Astrocyte (in vitro differentiated cells and primary cell): ENCODE results near the gene RGS9. TPM values are rescaled to one million over a fixed set of nuclear protein-coding genes. Genes with fewer than 3 reads are reported as not detected.

ENCODE experiments used
- DNase-seq: peaks from one replicate; pipeline ENCODE4 v3.0.0-alpha.2; 2010; ENCODE audit warnings: low read depth
- FAIRE-seq: peaks from 2 replicates; lab custom pipeline; 2011; peaks lifted over from hg19 to GRCh38; lab: Jason Lieb, UNC
- H2AFZ ChIP-seq: 2 replicates; pipeline ENCODE4 v1.6.0; 2012; ENCODE audit warnings: low read depth, low read length, inconsistent platforms
- H3K27ac ChIP-seq: 2 replicates; pipeline ENCODE4 v1.5.1; 2011; ENCODE audit warnings: low read depth, low read length, inconsistent platforms
- H3K27me3 ChIP-seq: 2 replicates; pipeline ENCODE4 v1.6.0; 2011; ENCODE audit warnings: low read length, inconsistent platforms; ENCODE audit not compliant: insufficient read depth
- H3K36me3 ChIP-seq: 2 replicates; pipeline ENCODE4 v1.5.1; 2011; ENCODE audit warnings: low read length, inconsistent platforms; ENCODE audit not compliant: insufficient read depth
- H3K4me1 ChIP-seq: 2 replicates; pipeline ENCODE4 v1.5.1; 2011; ENCODE audit warnings: low read length, inconsistent platforms; ENCODE audit not compliant: insufficient read depth
- H3K4me2 ChIP-seq: 2 replicates; pipeline ENCODE4 v1.6.0; 2012; ENCODE audit warnings: low read length, inconsistent platforms
- H3K4me3 ChIP-seq: 2 replicates; pipeline ENCODE4 v1.5.1; 2011; ENCODE audit warnings: low read depth, mild to moderate bottlenecking, low read length, inconsistent platforms; ENCODE audit not compliant: insufficient read depth
- H3K79me2 ChIP-seq: 2 replicates; pipeline ENCODE4 v1.6.0; 2012; ENCODE audit warnings: mild to moderate bottlenecking, low read length, inconsistent platforms; ENCODE audit not compliant: insufficient read depth
- H3K9ac ChIP-seq: 2 replicates; pipeline ENCODE4 v1.6.0; 2012; ENCODE audit warnings: mild to moderate bottlenecking, low read length, inconsistent platforms
- H3K9me3 ChIP-seq: 2 replicates; pipeline ENCODE4 v1.5.1; 2012; ENCODE audit warnings: low read depth, mild to moderate bottlenecking, low read length, inconsistent platforms; ENCODE audit not compliant: insufficient read depth
- H4K20me1 ChIP-seq: 2 replicates; pipeline ENCODE4 v1.6.0; 2012; ENCODE audit warnings: low read length, inconsistent platforms; ENCODE audit not compliant: insufficient read depth
- H3K27ac Mint-ChIP-seq: one replicate; pipeline ENCODE4 v1.8.0; 2021; ENCODE audit warnings: mild to moderate bottlenecking, mixed read lengths; ENCODE audit not compliant: unreplicated experiment
- H3K27me3 Mint-ChIP-seq: one replicate; pipeline ENCODE4 v1.8.0; 2021; ENCODE audit warnings: low read depth, mixed read lengths; ENCODE audit not compliant: unreplicated experiment
- H3K36me3 Mint-ChIP-seq: one replicate; pipeline ENCODE4 v1.8.0; 2021; ENCODE audit warnings: low read depth, mixed read lengths; ENCODE audit not compliant: unreplicated experiment
- H3K4me1 Mint-ChIP-seq: one replicate; pipeline ENCODE4 v1.8.0; 2021; ENCODE audit warnings: low read depth, mixed read lengths; ENCODE audit not compliant: unreplicated experiment
- H3K4me3 Mint-ChIP-seq: one replicate; pipeline ENCODE4 v1.8.0; 2021; ENCODE audit warnings: mild to moderate bottlenecking, moderate library complexity, mixed read lengths; ENCODE audit not compliant: unreplicated experiment
- H3K9me3 Mint-ChIP-seq: one replicate; pipeline ENCODE4 v1.8.0; 2021; ENCODE audit warnings: mild to moderate bottlenecking, mixed read lengths; ENCODE audit not compliant: unreplicated experiment
- CTCF ChIP-seq: IDR thresholded peaks from 2 replicates; pipeline ENCODE4 v1.5.1; 2011; ENCODE audit warnings: low read depth, mild to moderate bottlenecking, inconsistent platforms, low read length, moderate library complexity; ENCODE audit not compliant: insufficient read depth
- EZH2 ChIP-seq: IDR thresholded peaks from 2 replicates; pipeline ENCODE4 v1.6.1; 2012; ENCODE audit warnings: mild to moderate bottlenecking, low read length, inconsistent platforms; ENCODE audit not compliant: insufficient read depth
- total RNA-seq: library from RNA; stranded (reverse); gene quantifications from 2 replicates; pipeline ENCODE4 v1.2.1, GENCODE V29; 2021

RGS9 gene
- total RNA-seq, 1 donor from 2014 or later: 9.4 TPM

- FAIRE-seq (no peak), DNase-seq (no peak)
- Histone ChIP-seq H2AFZ (no peak overlapping the region), H3K36me3 (no peaks in the 10 kb centered on the region), H3K9me3 (no peaks in the 10 kb centered on the region), H3K4me3 (no peak overlapping the region), H3K4me1 (peaks cover 23% of the 10 kb centered on the region), H3K27me3 (peaks cover 14% of the 10 kb centered on the region), H4K20me1 (no peaks in the 10 kb centered on the region), H3K9ac (no peak overlapping the region), H3K27ac (peak overlapping the region; percentile 40), H3K79me2 (no peaks in the 10 kb centered on the region), H3K4me2 (peak overlapping the region; percentile 47)
- Mint-ChIP-seq H3K27ac (no peak overlapping the region), H3K4me3 (no peak overlapping the region), H3K27me3 (no peaks in the 10 kb centered on the region), H3K9me3 (no peaks in the 10 kb centered on the region), H3K36me3 (no peaks in the 10 kb centered on the region), H3K4me1 (peaks cover 14% of the 10 kb centered on the region)
- TF ChIP-seq CTCF: no peak
- TF ChIP-seq EZH2: no peak
Observed at GRCh38 chr17:65099475-65099874, 37.7 kb upstream of the RGS9 start.

- peak overlapping the region; percentile 49 for H3K9ac ChIP-seq
- H3K27ac ChIP-seq: peak overlapping the region; percentile 57
- H3K9me3 ChIP-seq: no peaks in the 10 kb centered on the region
- Mint-ChIP-seq H3K27me3 (no peaks in the 10 kb centered on the region), H3K27ac (no peak overlapping the region), H3K9me3 (no peaks in the 10 kb centered on the region), H3K4me1 (peaks cover 16% of the 10 kb centered on the region), H3K36me3 (no peaks in the 10 kb centered on the region), H3K4me3 (peak overlapping the region; percentile 78)
- H3K79me2 ChIP-seq: no peaks in the 10 kb centered on the region
- peak overlapping the region; percentile 39 for H3K4me3 ChIP-seq
- FAIRE-seq: no peak
- peak overlapping the region; percentile 32 for H2AFZ ChIP-seq
- DNase-seq: peak; percentile 80
- peaks cover 11% of the 10 kb centered on the region for H3K27me3 ChIP-seq
- TF ChIP-seq CTCF (peak; percentile 5), EZH2 (no peak)
- peaks cover 23% of the 10 kb centered on the region for H3K4me1 ChIP-seq
- H4K20me1 ChIP-seq: no peaks in the 10 kb centered on the region
- H3K36me3 ChIP-seq: no peaks in the 10 kb centered on the region
- H3K4me2 ChIP-seq: peak overlapping the region; percentile 81
Observed at GRCh38 chr17:65099941-65100315, 37.2 kb upstream of the RGS9 start.

DNA sequence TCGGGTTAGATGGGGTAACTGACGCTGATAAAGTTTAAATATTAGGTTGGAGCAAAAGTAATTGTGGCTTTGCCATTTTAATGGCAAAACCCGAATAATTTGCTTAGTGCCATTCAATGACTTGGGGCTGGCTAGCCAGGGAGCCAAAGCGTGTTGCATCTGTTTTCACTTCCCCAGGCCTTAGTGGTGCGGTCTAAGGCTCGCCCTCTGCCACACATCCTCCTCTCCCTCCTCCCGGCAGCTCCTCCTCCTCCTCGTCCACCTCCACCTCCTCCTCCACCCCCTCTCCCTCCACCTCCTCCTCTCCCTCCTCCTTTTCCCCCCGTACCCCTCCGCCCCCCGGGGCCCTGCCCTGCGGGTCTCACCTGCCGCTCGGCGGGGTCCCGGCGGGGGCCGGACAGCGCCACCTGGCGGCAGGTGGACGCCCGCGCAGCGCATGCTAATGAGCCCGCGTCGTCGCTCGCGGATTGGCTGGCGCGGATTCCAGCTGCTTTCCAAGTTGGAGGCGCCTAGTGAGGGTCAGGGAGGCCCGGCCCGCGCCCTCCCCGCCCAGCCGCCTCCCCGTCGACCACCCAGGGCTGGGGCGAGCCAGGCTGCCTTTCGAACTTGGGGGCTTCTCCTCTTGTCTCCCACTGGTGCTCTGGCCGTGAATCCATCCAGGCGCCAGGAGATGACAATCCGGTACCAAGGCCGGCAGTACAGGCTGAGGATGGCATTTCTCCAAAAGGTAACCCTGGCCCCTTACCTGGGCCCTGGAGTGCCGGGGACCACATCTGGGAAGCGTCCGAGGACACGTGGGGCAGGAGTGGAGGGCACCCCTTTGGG is 36.6 kb upstream of the RGS9 start:
- no peak overlapping the region for H3K27ac Mint-ChIP-seq

More for the DNA sequence above, 36.6 kb upstream of the RGS9 start:
- Mint-ChIP-seq H3K27me3 (no peaks in the 10 kb centered on the region), H3K9me3 (no peaks in the 10 kb centered on the region), H3K4me3 (peak overlapping the region; percentile 78), H3K36me3 (no peaks in the 10 kb centered on the region), H3K4me1 (peaks cover 16% of the 10 kb centered on the region)
- peak overlapping the region; percentile 57 for H3K27ac ChIP-seq
- H3K4me1 ChIP-seq: peaks cover 23% of the 10 kb centered on the region
- peak overlapping the region; percentile 55 for H3K9ac ChIP-seq
- TF ChIP-seq CTCF (peak; percentile 35), EZH2 (no peak)
- no peaks in the 10 kb centered on the region for H3K36me3 ChIP-seq
- FAIRE-seq (no peak), DNase-seq (peak; percentile 39)
- peaks cover 11% of the 10 kb centered on the region for H3K27me3 ChIP-seq
- no peaks in the 10 kb centered on the region for H3K9me3 ChIP-seq
- no peaks in the 10 kb centered on the region for H4K20me1 ChIP-seq
- H3K79me2 ChIP-seq: no peaks in the 10 kb centered on the region
- peak overlapping the region; percentile 81 for H3K4me2 ChIP-seq
- H2AFZ ChIP-seq: peak overlapping the region; percentile 77
- peak overlapping the region; percentile 39 for H3K4me3 ChIP-seq
